NB4 (cell line): ENCODE results near the gene NEU1.

Experiments
- POLR2A ChIP-seq: IDR thresholded peaks from 2 replicates; pipeline ENCODE4 v1.6.1; 2011; ENCODE audit warnings: mild to moderate bottlenecking; ENCODE audit not compliant: insufficient read length; ENCODE audit errors: extremely low read depth
- TF ChIP-seq, protein P1 (sequence below): IDR thresholded peaks from one replicate; pipeline ENCODE4 v1.5.1; 2012; ENCODE audit warnings: low read depth, low read length
- TF ChIP-seq, protein P2 (sequence below): IDR thresholded peaks from 2 replicates; pipeline ENCODE4 v1.6.1; 2011; ENCODE audit warnings: low read depth, low read length

DNA sequence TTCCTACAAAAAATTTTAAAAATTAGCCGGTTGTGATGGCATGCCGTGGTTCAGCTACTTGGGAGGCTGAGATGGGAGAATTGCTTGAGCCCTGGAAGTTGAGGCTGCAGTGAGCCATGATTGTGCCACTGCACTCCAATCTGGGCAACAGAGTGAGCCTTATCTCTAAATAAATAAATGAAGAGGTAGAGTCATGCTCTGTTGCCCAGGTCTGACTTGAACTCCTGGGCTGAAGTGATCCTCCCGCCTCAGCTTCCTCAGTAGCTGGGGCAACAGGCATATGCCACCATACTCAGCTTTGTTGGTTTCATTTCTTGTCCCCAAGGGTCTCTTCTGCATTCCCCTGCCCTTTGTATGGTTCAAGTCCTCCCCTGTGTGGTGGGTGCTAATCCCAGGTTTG lies 18.1 kb downstream of the NEU1 start:
- TF ChIP-seq, protein P1, sequence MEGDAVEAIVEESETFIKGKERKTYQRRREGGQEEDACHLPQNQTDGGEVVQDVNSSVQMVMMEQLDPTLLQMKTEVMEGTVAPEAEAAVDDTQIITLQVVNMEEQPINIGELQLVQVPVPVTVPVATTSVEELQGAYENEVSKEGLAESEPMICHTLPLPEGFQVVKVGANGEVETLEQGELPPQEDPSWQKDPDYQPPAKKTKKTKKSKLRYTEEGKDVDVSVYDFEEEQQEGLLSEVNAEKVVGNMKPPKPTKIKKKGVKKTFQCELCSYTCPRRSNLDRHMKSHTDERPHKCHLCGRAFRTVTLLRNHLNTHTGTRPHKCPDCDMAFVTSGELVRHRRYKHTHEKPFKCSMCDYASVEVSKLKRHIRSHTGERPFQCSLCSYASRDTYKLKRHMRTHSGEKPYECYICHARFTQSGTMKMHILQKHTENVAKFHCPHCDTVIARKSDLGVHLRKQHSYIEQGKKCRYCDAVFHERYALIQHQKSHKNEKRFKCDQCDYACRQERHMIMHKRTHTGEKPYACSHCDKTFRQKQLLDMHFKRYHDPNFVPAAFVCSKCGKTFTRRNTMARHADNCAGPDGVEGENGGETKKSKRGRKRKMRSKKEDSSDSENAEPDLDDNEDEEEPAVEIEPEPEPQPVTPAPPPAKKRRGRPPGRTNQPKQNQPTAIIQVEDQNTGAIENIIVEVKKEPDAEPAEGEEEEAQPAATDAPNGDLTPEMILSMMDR = no peak
- TF ChIP-seq, protein P2, sequence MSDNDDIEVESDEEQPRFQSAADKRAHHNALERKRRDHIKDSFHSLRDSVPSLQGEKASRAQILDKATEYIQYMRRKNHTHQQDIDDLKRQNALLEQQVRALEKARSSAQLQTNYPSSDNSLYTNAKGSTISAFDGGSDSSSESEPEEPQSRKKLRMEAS = no peak
- TF ChIP-seq POLR2A = no peak
